ENCODE data around the gene C16orf74. TPM values are rescaled to one million over a fixed set of nuclear protein-coding genes. Genes with fewer than 3 reads are reported as not detected.

Gene C16orf74
- total and polyA plus RNA-seq, 8 donors, result 1.1 to 24.9 (median 4.6) TPM; not detected in 3

GRCh38 chr16:85784813-85785212 lies 33.9 kb upstream of the C16orf74 start:
- no peaks in the 10 kb centered on the region for H3K9me3 ChIP-seq
- intact Hi-C loops (cut with DNase I; ENCODE audit: low total_unique reads), result no loop called here
- no peak overlapping the region for H3K4me3 ChIP-seq
- no peaks in the 10 kb centered on the region for H3K27me3 ChIP-seq
- DNase-seq, result no peak
- H3K36me3 ChIP-seq, result peaks cover 35 to 78% (median 68%) of the 10 kb centered on the region in 4 donors
- WGBS, 5 donors, result 95 to 100% (median 97%) methylated on average over 2 of the region's 2 CpGs
- TF ChIP-seq POLR2AphosphoS5 (IDR thresholded peaks at IDR 0.05), result no peak
- TF ChIP-seq CTCF (IDR thresholded peaks at IDR 0.05), result no peak
- no peak for TF ChIP-seq POLR2A (IDR thresholded peaks at IDR 0.05)
- no peak for TF ChIP-seq EP300 (IDR thresholded peaks at IDR 0.05)
- H3K27ac ChIP-seq, result no peak overlapping the region
- H3K4me1 ChIP-seq, result peaks cover 9 to 17% (median 12%) of the 10 kb centered on the region in 4 donors

- Histone ChIP-seq H3K9me3 (no peaks in the 10 kb centered on the region), H3K27ac (peak overlapping the region in 1 of 5 donors; percentile 61), H3K27me3 (no peaks in the 10 kb centered on the region), H3K4me3 (no peak overlapping the region), H3K4me1 (peaks cover 9 to 17% (median 12%) of the 10 kb centered on the region in 4 donors), H3K36me3 (peaks cover 43 to 85% (median 76%) of the 10 kb centered on the region in 4 donors)
- intact Hi-C loops (cut with DNase I; ENCODE audit: low total_unique reads), result no loop called here
- WGBS, 5 donors, result 90 to 97% (median 95%) methylated on average over 8 of the region's 8 CpGs
- DNase-seq, result no peak
- TF ChIP-seq EP300 (IDR thresholded peaks at IDR 0.05) (no peak), POLR2A (IDR thresholded peaks at IDR 0.05) (no peak), POLR2AphosphoS5 (IDR thresholded peaks at IDR 0.05) (no peak), CTCF (IDR thresholded peaks at IDR 0.05) (no peak)
These were observed 32.5 kb upstream of the C16orf74 start for GRCh38 chr16:85783441-85783840.

- Histone ChIP-seq H3K4me1 (peaks cover 9 to 17% (median 12%) of the 10 kb centered on the region in 4 donors), H3K4me3 (no peak overlapping the region), H3K9me3 (no peaks in the 10 kb centered on the region), H3K27me3 (no peaks in the 10 kb centered on the region), H3K36me3 (peaks cover 44 to 85% (median 76%) of the 10 kb centered on the region in 4 donors), H3K27ac (peak overlapping the region in 1 of 5 donors; percentile 61)
- intact Hi-C loops (cut with DNase I; ENCODE audit: low total_unique reads), result no loop called here
- no peak for DNase-seq
- WGBS, 5 donors, result 64 to 77% (median 70%) methylated on average over 6 of the region's 6 CpGs
- TF ChIP-seq POLR2A (IDR thresholded peaks at IDR 0.05) (no peak), CTCF (IDR thresholded peaks at IDR 0.05) (no peak), EP300 (IDR thresholded peaks at IDR 0.05) (no peak), POLR2AphosphoS5 (IDR thresholded peaks at IDR 0.05) (no peak)
These were observed 31.6 kb upstream of the C16orf74 start for GRCh38 chr16:85782451-85782850.

- Histone ChIP-seq H3K36me3 (peaks cover 40 to 85% (median 73%) of the 10 kb centered on the region in 4 donors), H3K27ac (peak overlapping the region in 2 of 5 donors; percentile 4 to 61), H3K9me3 (no peaks in the 10 kb centered on the region), H3K4me3 (no peak overlapping the region), H3K27me3 (no peaks in the 10 kb centered on the region), H3K4me1 (peaks cover 9 to 17% (median 12%) of the 10 kb centered on the region in 4 donors)
- DNase-seq, result peak; percentile 64 to 85
- WGBS, 5 donors, result 32 to 63% (median 42%) methylated on average over 14 to 16 of the region's 16 CpGs
- intact Hi-C loops (cut with DNase I; ENCODE audit: low total_unique reads), result no loop called here
- TF ChIP-seq EP300 (IDR thresholded peaks at IDR 0.05) (no peak), POLR2AphosphoS5 (IDR thresholded peaks at IDR 0.05) (peak in 1 of 3 donors; percentile 4)
These were observed 30.9 kb upstream of the C16orf74 start for GRCh38 chr16:85781695-85782370.

- Histone ChIP-seq H3K4me3 (no peak overlapping the region), H3K27me3 (no peaks in the 10 kb centered on the region), H3K27ac (no peak overlapping the region), H3K4me1 (peaks cover 9 to 17% (median 12%) of the 10 kb centered on the region in 4 donors), H3K9me3 (no peaks in the 10 kb centered on the region), H3K36me3 (peaks cover 36 to 81% (median 68%) of the 10 kb centered on the region in 4 donors)
- TF ChIP-seq POLR2A (IDR thresholded peaks at IDR 0.05) (no peak), EP300 (IDR thresholded peaks at IDR 0.05) (no peak), CTCF (IDR thresholded peaks at IDR 0.05) (no peak), POLR2AphosphoS5 (IDR thresholded peaks at IDR 0.05) (no peak)
- DNase-seq, result no peak
- WGBS, 5 donors, result 86 to 93% (median 88%) methylated on average over 8 to 10 of the region's 10 CpGs
- intact Hi-C loops (cut with DNase I; ENCODE audit: low total_unique reads), result no loop called here
These were observed 30.3 kb upstream of the C16orf74 start for GRCh38 chr16:85781156-85781555.
